Loucy (cell line): ENCODE data around the gene SV2B.

Experiments used
- H2AFZ ChIP-seq: fragments of 200-600 bp; sonication (generic); 2 replicates; pipeline ENCODE4 v1.6.0; 2016; ENCODE audit warnings: antibody characterized with exemption, mild to moderate bottlenecking, low read length, moderate library complexity
- H3F3A ChIP-seq: fragments of 200-600 bp; 2 replicates; pipeline ENCODE4 v1.6.0; 2016; ENCODE audit warnings: antibody characterized with exemption, low read depth, mild to moderate bottlenecking
- H3K27me3 ChIP-seq: fragments of 200-600 bp; sonication (generic); 2 replicates; pipeline ENCODE4 v1.6.1; 2014; ENCODE audit warnings: low read length, mild to moderate bottlenecking; ENCODE audit not compliant: insufficient read depth, poor library complexity, severe bottlenecking
- H3K36me3 ChIP-seq: fragments of 200-600 bp; sonication (generic); 2 replicates; pipeline ENCODE4 v1.6.1; 2016; ENCODE audit warnings: low read length; ENCODE audit not compliant: insufficient read depth
- H3K4me1 ChIP-seq: fragments of 200-600 bp; sonication (generic); 2 replicates; pipeline ENCODE4 v1.5.1; 2014; ENCODE audit warnings: low read length, mild to moderate bottlenecking; ENCODE audit not compliant: insufficient read depth, poor library complexity, severe bottlenecking
- H3K4me2 ChIP-seq: fragments of 200-600 bp; sonication (generic); 2 replicates; pipeline ENCODE4 v1.6.0; 2014; ENCODE audit warnings: antibody characterized with exemption, low read length, low read depth, mild to moderate bottlenecking; ENCODE audit not compliant: poor library complexity, severe bottlenecking
- H3K4me3 ChIP-seq: fragments of 200-600 bp; sonication (generic); 2 replicates; pipeline ENCODE4 v1.5.1; 2014; ENCODE audit warnings: low read length, mild to moderate bottlenecking, mixed read lengths; ENCODE audit not compliant: poor library complexity, severe bottlenecking
- H3K79me2 ChIP-seq: fragments of 200-600 bp; sonication (generic); 2 replicates; pipeline ENCODE4 v1.6.1; 2014; ENCODE audit warnings: low read length; ENCODE audit not compliant: insufficient read depth
- H3K9ac ChIP-seq: fragments of 200-600 bp; sonication (generic); 2 replicates; pipeline ENCODE4 v1.6.0; 2014; ENCODE audit warnings: mild to moderate bottlenecking, low read depth, low read length, moderate library complexity; ENCODE audit not compliant: poor library complexity, severe bottlenecking
- H3K9me2 ChIP-seq: fragments of 200-600 bp; sonication (generic); replicated peaks from 2 replicates; pipeline ENCODE4 v1.6.1; 2016; ENCODE audit warnings: low read depth, low read length, mixed read lengths
- H3K9me3 ChIP-seq: fragments of 200-600 bp; sonication (generic); 2 replicates; pipeline ENCODE4 v1.6.1; 2014; ENCODE audit warnings: mild to moderate bottlenecking, antibody characterized with exemption, low read length, low read depth; ENCODE audit not compliant: insufficient read depth
- H4K20me1 ChIP-seq: fragments of 200-600 bp; sonication (generic); 2 replicates; pipeline ENCODE4 v1.6.0; 2014; ENCODE audit warnings: antibody characterized with exemption, low read length, mild to moderate bottlenecking; ENCODE audit not compliant: insufficient read depth, poor library complexity, severe bottlenecking
- CTCF ChIP-seq: fragments of 200-600 bp; sonication (generic); conservative IDR thresholded peaks from 2 replicates; pipeline ENCODE4 v1.5.1; 2014; ENCODE audit warnings: mild to moderate bottlenecking, antibody characterized with exemption, low read length
- EZH2phosphoT487 ChIP-seq: fragments of 200-600 bp; IDR thresholded peaks from 2 replicates; pipeline ENCODE4 v1.6.1; 2018; ENCODE audit warnings: antibody characterized with exemption, mild to moderate bottlenecking, moderate library complexity, borderline replicate concordance

The SV2B gene

GRCh38 chr15:91234759-91235158 is 134.7 kb downstream of the SV2B start:
- H3K9ac ChIP-seq = no peak overlapping the region

GRCh38 chr15:91235376-91235775 is 135.3 kb downstream of the SV2B start:
- no peaks in the 10 kb centered on the region for H3K79me2 ChIP-seq
- no peak for TF ChIP-seq CTCF
- TF ChIP-seq EZH2phosphoT487 = no peak
- H3F3A ChIP-seq = no peaks in the 10 kb centered on the region
- H3K36me3 ChIP-seq = no peaks in the 10 kb centered on the region
- H3K4me3 ChIP-seq = no peak overlapping the region
- H3K9me3 ChIP-seq = no peaks in the 10 kb centered on the region
- H3K4me2 ChIP-seq = no peak overlapping the region
- H4K20me1 ChIP-seq = no peaks in the 10 kb centered on the region
- no peak overlapping the region for H3K9ac ChIP-seq
- no peaks in the 10 kb centered on the region for H3K9me2 ChIP-seq
- no peak overlapping the region for H2AFZ ChIP-seq
- no peaks in the 10 kb centered on the region for H3K27me3 ChIP-seq
- H3K4me1 ChIP-seq = no peaks in the 10 kb centered on the region

More at GRCh38 chr15:91234759-91235158, 134.7 kb downstream of the SV2B start:
- no peaks in the 10 kb centered on the region for H3K4me1 ChIP-seq
- no peaks in the 10 kb centered on the region for H3F3A ChIP-seq
- no peak overlapping the region for H3K4me2 ChIP-seq
- no peak overlapping the region for H3K4me3 ChIP-seq
- H3K9me3 ChIP-seq = no peaks in the 10 kb centered on the region
- no peaks in the 10 kb centered on the region for H4K20me1 ChIP-seq
- no peaks in the 10 kb centered on the region for H3K9me2 ChIP-seq
- H3K79me2 ChIP-seq = no peaks in the 10 kb centered on the region
- H2AFZ ChIP-seq = no peak overlapping the region
- no peaks in the 10 kb centered on the region for H3K27me3 ChIP-seq
- H3K36me3 ChIP-seq = no peaks in the 10 kb centered on the region
- TF ChIP-seq EZH2phosphoT487 (no peak), CTCF (no peak)

- no peak overlapping the region for H3K9ac ChIP-seq
- TF ChIP-seq CTCF = no peak
- TF ChIP-seq EZH2phosphoT487 = no peak
- peaks cover 7% of the 10 kb centered on the region for H3K27me3 ChIP-seq
- H4K20me1 ChIP-seq = no peaks in the 10 kb centered on the region
- H3K79me2 ChIP-seq = no peaks in the 10 kb centered on the region
- H3K9me3 ChIP-seq = no peaks in the 10 kb centered on the region
- no peaks in the 10 kb centered on the region for H3K36me3 ChIP-seq
- no peak overlapping the region for H3K4me2 ChIP-seq
- no peaks in the 10 kb centered on the region for H3K9me2 ChIP-seq
- no peak overlapping the region for H3K4me3 ChIP-seq
- H3K4me1 ChIP-seq = no peaks in the 10 kb centered on the region
- no peaks in the 10 kb centered on the region for H3F3A ChIP-seq
- no peak overlapping the region for H2AFZ ChIP-seq
These were observed 137.4 kb downstream of the SV2B start for GRCh38 chr15:91237445-91237844.
